HG03139 (cell line): ENCODE data around the gene MARK2.
A peak's percentile ranks its signal among the peaks of the same experiment; 100 is the strongest.
"Not testable (repeated sequence)": the region's sequence is repeated elsewhere in the genome, so short reads cannot be mapped to it uniquely, and the experiment has no call there.

Experiments used
- ATAC-seq: cut with Tn5 transposase; IDR thresholded peaks from one replicate; pipeline ENCODE4 v1.9.1; 2021; ENCODE audit not compliant: unreplicated experiment

The MARK2 gene

GRCh38 chr11:63838678-63839507 lies at the start of gene MARK2:
Gene MARK2, plus strand, starts transcription at chr11:63839110. Its CDS starts 397 bp downstream, at chr11:63839507.
- ATAC-seq, result peak; percentile 69

GRCh38 chr11:63791495-63792167 lies 47.3 kb upstream of the MARK2 start:
- no peak for ATAC-seq

GRCh38 chr11:63793161-63793560 lies 45.7 kb upstream of the MARK2 start:
- no peak for ATAC-seq

GRCh38 chr11:63795066-63795465 lies 43.8 kb upstream of the MARK2 start:
- ATAC-seq, result no peak

- no peak for ATAC-seq
These were observed 38.0 kb upstream of the MARK2 start for GRCh38 chr11:63800921-63801320.

GRCh38 chr11:63802637-63803414 lies 36.1 kb upstream of the MARK2 start:
- ATAC-seq, result no peak

- ATAC-seq, result no peak
These were observed 34.7 kb upstream of the MARK2 start for GRCh38 chr11:63804259-63804658.

- ATAC-seq, result no peak
These were observed 33.0 kb upstream of the MARK2 start for GRCh38 chr11:63805844-63806415.

GRCh38 chr11:63810383-63810782 lies 28.5 kb upstream of the MARK2 start:
- ATAC-seq, result not testable (repeated sequence)

GRCh38 chr11:63811522-63811921 lies 27.4 kb upstream of the MARK2 start:
- ATAC-seq, result no peak

GRCh38 chr11:63813035-63813562 lies 25.8 kb upstream of the MARK2 start, which contains the start of gene SPINDOC:
Gene SPINDOC, plus strand, starts transcription at chr11:63813456. Its CDS starts 231 bp downstream, at chr11:63813687.
- peak; percentile 76 for ATAC-seq

GRCh38 chr11:63813563-63814382 lies 25.1 kb upstream of the MARK2 start:
- ATAC-seq, result peak; percentile 26

GRCh38 chr11:63814383-63814736 lies 24.6 kb upstream of the MARK2 start:
- ATAC-seq, result no peak

- ATAC-seq, result no peak
These were observed 22.7 kb upstream of the MARK2 start for GRCh38 chr11:63816166-63816565.

GRCh38 chr11:63816732-63817131 lies 22.2 kb upstream of the MARK2 start:
- ATAC-seq, result no peak

GRCh38 chr11:63817758-63818498 lies 21.0 kb upstream of the MARK2 start:
- ATAC-seq, result no peak

GRCh38 chr11:63818609-63819008 lies 20.3 kb upstream of the MARK2 start:
- ATAC-seq, result no peak

- ATAC-seq, result no peak
These were observed 17.5 kb upstream of the MARK2 start for GRCh38 chr11:63821411-63821810.

- no peak for ATAC-seq
These were observed 12.3 kb upstream of the MARK2 start for GRCh38 chr11:63826471-63827190.
